ENCODE results near the gene NEURL4.
"Not testable (repeated sequence)": the region's sequence is repeated elsewhere in the genome, so short reads cannot be mapped to it uniquely, and the experiment has no call there.

DNA sequence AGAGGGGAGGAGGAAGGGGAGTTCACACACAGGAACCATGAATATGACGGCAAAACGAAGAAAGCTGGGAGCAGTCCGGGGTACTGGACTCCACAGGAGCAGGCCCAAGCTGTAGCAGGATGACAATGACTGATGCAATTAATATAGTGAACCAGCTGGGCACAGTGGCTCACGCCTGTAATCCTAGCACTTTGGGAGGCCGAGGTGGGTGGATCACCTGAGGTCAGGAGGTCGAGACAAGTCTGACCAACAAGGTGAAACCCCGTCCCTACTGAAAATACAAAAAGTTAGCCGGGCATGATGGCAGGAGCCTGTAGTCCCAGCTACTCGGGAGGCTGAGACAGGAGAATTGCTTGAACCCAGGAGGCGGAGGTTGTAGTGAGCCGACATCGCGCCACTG is 6.6 kb upstream of the NEURL4 start:
- not testable (repeated sequence) for TF ChIP-seq CTCF, POLR2A (IDR thresholded peaks at IDR 0.05)
